Mesenchymal stem cell (in vitro differentiated cells and primary cell): ENCODE measurements around the gene CDSN.

Source experiments
- DNase-seq: peaks from one replicate; pipeline ENCODE4 v3.0.0-alpha.2; 2013
- H2AFZ ChIP-seq: one replicate; pipeline ENCODE4 v1.6.1; 2013; ENCODE audit warnings: low read depth, mild to moderate bottlenecking, control low read depth, inconsistent platforms, low read length, moderate library complexity
- H2AK5ac ChIP-seq: 2 replicates; pipeline ENCODE4 v1.6.1; 2013; ENCODE audit warnings: low read length, moderate library complexity, mild to moderate bottlenecking, inconsistent platforms; ENCODE audit not compliant: severe bottlenecking
- H2BK120ac ChIP-seq: one replicate; pipeline ENCODE4 v1.6.1; 2013; ENCODE audit warnings: low read depth, mild to moderate bottlenecking, inconsistent platforms, low read length, moderate library complexity
- H2BK12ac ChIP-seq, 2 experiments: one replicate each; pipeline ENCODE4 v1.6.1; 2013; ENCODE audit warnings: inconsistent platforms in 2 of 2, low read length in 2 of 2, mild to moderate bottlenecking in 2 of 2, moderate library complexity in 2 of 2, control low read depth in 1 of 2
- H2BK15ac ChIP-seq: one replicate; pipeline ENCODE4 v1.6.1; 2013; ENCODE audit warnings: mild to moderate bottlenecking, low read depth, inconsistent platforms; ENCODE audit not compliant: poor library complexity, severe bottlenecking
- H2BK5ac ChIP-seq: 2 replicates; pipeline ENCODE4 v1.6.1; 2013; ENCODE audit warnings: low read depth, mild to moderate bottlenecking, low read length, control low read depth, inconsistent platforms; ENCODE audit not compliant: poor library complexity, severe bottlenecking
- H3K14ac ChIP-seq, 2 experiments: one replicate each; pipeline ENCODE4 v1.6.1; 2013; ENCODE audit warnings: inconsistent platforms in 2 of 2, low read length in 2 of 2, control low read depth in 1 of 2, mild to moderate bottlenecking in 1 of 2, moderate library complexity in 1 of 2
- H3K18ac ChIP-seq, 2 experiments: one replicate each; pipeline ENCODE4 v1.6.1; 2013; ENCODE audit warnings: inconsistent platforms in 2 of 2, low read length in 2 of 2, control low read depth in 1 of 2, low read depth in 1 of 2, mild to moderate bottlenecking in 1 of 2
- H3K23ac ChIP-seq, 2 experiments: one replicate each; pipeline ENCODE4 v1.6.1; 2013; ENCODE audit warnings: inconsistent platforms in 2 of 2, low read length in 2 of 2, mild to moderate bottlenecking in 2 of 2, moderate library complexity in 2 of 2, control low read depth in 1 of 2
- H3K27ac ChIP-seq: 2 replicates; pipeline ENCODE4 v1.5.1; 2013; ENCODE audit warnings: mild to moderate bottlenecking, moderate library complexity, low read length, control low read depth, inconsistent platforms; ENCODE audit not compliant: poor library complexity, severe bottlenecking
- H3K27me3 ChIP-seq, 2 experiments: 2 replicates each; pipeline versions ENCODE4 v1.6.1 to v1.7.0; 2013; ENCODE audit warnings: low read length in 2 of 2, mild to moderate bottlenecking in 2 of 2, moderate library complexity in 2 of 2, control low read depth in 1 of 2, inconsistent platforms in 1 of 2; ENCODE audit not compliant: control insufficient read depth in 1 of 2, insufficient read depth in 1 of 2
- H3K36me3 ChIP-seq, 2 experiments: 2 replicates each; pipeline versions ENCODE4 v1.6.1 to v1.7.0; 2013; ENCODE audit warnings: low read length in 2 of 2, control low read depth in 1 of 2, inconsistent platforms in 1 of 2, low read depth in 1 of 2, mild to moderate bottlenecking in 1 of 2; ENCODE audit not compliant: insufficient read depth in 2 of 2, control insufficient read depth in 1 of 2
- H3K4ac ChIP-seq, 2 experiments: one replicate each; pipeline ENCODE4 v1.6.1; 2013; ENCODE audit warnings: inconsistent platforms in 2 of 2, low read length in 2 of 2, mild to moderate bottlenecking in 2 of 2, moderate library complexity in 2 of 2, control low read depth in 1 of 2, low read depth in 1 of 2
- H3K4me1 ChIP-seq: 2 replicates; pipeline ENCODE4 v1.6.1; 2013; ENCODE audit warnings: low read depth, low read length, control low read depth; ENCODE audit not compliant: control insufficient read depth, insufficient read depth
- H3K4me2 ChIP-seq: 2 replicates; pipeline ENCODE4 v1.6.1; 2013; ENCODE audit warnings: low read length, mild to moderate bottlenecking, inconsistent platforms; ENCODE audit not compliant: poor library complexity, severe bottlenecking
- H3K4me3 ChIP-seq, 2 experiments: 2 replicates each; pipeline versions ENCODE4 v1.5.1 to v1.7.0; 2013; ENCODE audit warnings: low read length in 2 of 2, mild to moderate bottlenecking in 2 of 2, control low read depth in 1 of 2, low read depth in 1 of 2; ENCODE audit not compliant: insufficient read depth in 1 of 2
- H3K79me1 ChIP-seq: replicated peaks from 2 replicates; pipeline ENCODE4 v1.6.1; 2013; ENCODE audit warnings: mild to moderate bottlenecking, control low read depth, low read length, inconsistent platforms; ENCODE audit not compliant: poor library complexity, severe bottlenecking
- H3K9ac ChIP-seq: 2 replicates; pipeline ENCODE4 v1.7.0; 2013; ENCODE audit warnings: mild to moderate bottlenecking, low read length, moderate library complexity
- H3K9me3 ChIP-seq: 2 replicates; pipeline ENCODE4 v1.7.0; 2013; ENCODE audit warnings: mild to moderate bottlenecking, low read length; ENCODE audit not compliant: control insufficient read depth
- H4K8ac ChIP-seq: one replicate; pipeline ENCODE4 v1.6.1; 2013; ENCODE audit warnings: inconsistent platforms, mild to moderate bottlenecking, low read length, moderate library complexity
- H4K91ac ChIP-seq: one replicate; pipeline ENCODE4 v1.6.1; 2013; ENCODE audit warnings: mild to moderate bottlenecking, low read length, inconsistent platforms
- WGBS: methylation state at CpG from one replicate; pipeline ENCODE4 v1.1.7; 2013; ENCODE audit warnings: mixed read lengths; 5-methylcytosine and 5-hydroxymethylcytosine counted together

CDSN gene

DNA sequence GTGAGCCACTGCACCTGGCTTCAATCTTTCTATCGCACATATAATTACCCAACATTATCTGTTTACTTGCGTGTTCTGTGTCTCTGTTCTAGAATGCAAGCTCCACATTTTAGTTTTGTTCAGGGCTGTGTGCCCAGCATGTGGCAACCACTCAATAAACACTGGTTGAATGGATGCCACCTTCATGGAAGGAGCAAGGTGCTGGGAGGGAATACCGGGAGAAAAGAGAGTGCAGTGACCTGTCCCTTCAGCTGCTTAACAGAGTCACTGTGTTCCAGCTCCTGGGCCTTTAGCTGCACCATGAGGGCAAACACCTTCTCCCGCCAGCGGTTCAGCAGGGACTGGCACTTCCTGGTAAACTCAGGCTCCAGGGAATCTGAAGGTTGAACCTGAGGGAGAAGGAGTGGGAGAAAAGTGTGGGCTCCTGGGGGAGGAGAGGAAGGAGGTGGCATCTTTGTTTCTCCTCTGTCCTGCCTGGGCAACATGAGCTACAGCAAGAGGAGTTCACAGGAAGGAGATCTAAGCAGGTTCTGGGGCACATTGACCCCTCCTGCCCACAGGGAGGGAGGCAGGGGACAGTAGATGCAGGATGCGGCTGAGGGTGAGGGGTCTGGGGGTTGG is 29.7 kb upstream of the CDSN start:
- H3K27ac ChIP-seq = no peak overlapping the region
- H3K14ac ChIP-seq = no peak overlapping the region
- H2BK120ac ChIP-seq = no peak overlapping the region
- no peak overlapping the region for H2BK12ac ChIP-seq
- H3K4ac ChIP-seq = no peak overlapping the region
- H3K18ac ChIP-seq = no peak overlapping the region
- no peaks in the 10 kb centered on the region for H3K9me3 ChIP-seq
- H3K4me3 ChIP-seq = no peak overlapping the region
- H2BK15ac ChIP-seq = no peak overlapping the region
- WGBS = 83% methylated on average over 6 of the region's 6 CpGs
- peaks cover 3% of the 10 kb centered on the region for H3K79me1 ChIP-seq
- H4K91ac ChIP-seq = no peak overlapping the region
- peaks cover 41 to 44% of the 10 kb centered on the region in 2 experiments for H3K36me3 ChIP-seq
- DNase-seq = no peak
- no peak overlapping the region for H3K4me2 ChIP-seq
- H2AK5ac ChIP-seq = no peak overlapping the region
- H4K8ac ChIP-seq = no peak overlapping the region
- peaks cover 12% of the 10 kb centered on the region for H3K4me1 ChIP-seq
- no peak overlapping the region for H3K23ac ChIP-seq
- no peak overlapping the region for H2BK5ac ChIP-seq
- no peak overlapping the region for H2AFZ ChIP-seq
- H3K27me3 ChIP-seq = no peaks in the 10 kb centered on the region
- no peak overlapping the region for H3K9ac ChIP-seq

DNA sequence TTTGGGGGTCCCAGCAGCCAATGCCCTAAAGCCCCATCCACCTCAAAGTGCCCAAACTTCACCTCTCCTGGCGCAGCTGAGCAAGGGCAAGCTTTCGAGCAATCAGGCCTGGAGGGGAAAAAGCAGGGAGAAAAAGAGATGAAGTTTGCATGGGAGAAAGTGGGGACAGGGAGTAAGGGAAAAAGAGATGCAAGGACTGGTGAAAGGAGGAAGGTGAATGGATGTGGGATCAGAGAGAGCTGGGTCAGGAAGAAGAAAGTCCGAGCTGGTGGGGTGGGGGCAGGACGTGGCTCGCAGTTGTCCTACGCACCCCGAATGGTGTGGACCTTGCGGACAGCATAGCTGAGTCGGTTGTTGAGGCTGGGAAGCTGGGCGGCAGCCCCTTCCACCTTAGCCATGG is 25.1 kb upstream of the CDSN start:
- Histone ChIP-seq H3K36me3 (peaks cover 35 to 37% of the 10 kb centered on the region in 2 experiments), H3K14ac (no peak overlapping the region), H3K4ac (no peak overlapping the region), H3K4me2 (no peak overlapping the region), H2AFZ (no peak overlapping the region), H3K23ac (no peak overlapping the region), H3K9ac (no peak overlapping the region), H3K79me1 (no peaks in the 10 kb centered on the region), H2AK5ac (no peak overlapping the region), H3K18ac (no peak overlapping the region), H3K4me3 (no peak overlapping the region), H3K9me3 (no peaks in the 10 kb centered on the region), H2BK15ac (no peak overlapping the region), H2BK12ac (no peak overlapping the region), H3K27ac (no peak overlapping the region), H2BK120ac (no peak overlapping the region), H2BK5ac (no peak overlapping the region), H3K27me3 (no peaks in the 10 kb centered on the region), H3K4me1 (peaks cover 14% of the 10 kb centered on the region), H4K91ac (no peak overlapping the region), H4K8ac (no peak overlapping the region)
- no peak for DNase-seq
- WGBS = 92% methylated on average over 10 of the region's 10 CpGs

DNA sequence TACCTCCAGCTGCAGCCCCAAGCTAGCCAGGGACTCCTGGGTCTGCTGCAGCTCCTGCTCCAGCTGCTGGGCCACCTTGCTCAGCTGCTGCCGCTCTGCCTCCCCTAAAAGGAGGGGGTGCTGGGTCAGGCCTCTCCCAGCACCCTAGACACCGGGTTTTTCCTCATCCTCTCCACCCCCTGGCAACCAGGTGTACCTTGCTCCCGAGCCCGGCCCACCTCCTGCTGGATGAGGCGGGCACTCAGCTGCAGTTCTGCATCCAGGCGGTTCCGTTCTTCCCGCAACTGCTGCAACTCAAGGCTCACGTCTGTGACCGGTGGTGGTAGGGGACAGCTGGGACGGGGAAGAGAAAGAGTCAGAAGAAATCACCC is 24.7 kb upstream of the CDSN start:
- no peak overlapping the region for H4K8ac ChIP-seq
- no peak overlapping the region for H2BK5ac ChIP-seq
- no peak overlapping the region for H3K4me2 ChIP-seq
- H2BK15ac ChIP-seq = no peak overlapping the region
- H3K23ac ChIP-seq = no peak overlapping the region
- no peak overlapping the region for H3K14ac ChIP-seq
- peaks cover 31 to 32% of the 10 kb centered on the region in 2 experiments for H3K36me3 ChIP-seq
- H3K4ac ChIP-seq = no peak overlapping the region
- no peak overlapping the region for H2AK5ac ChIP-seq
- WGBS = 73% methylated on average over 8 of the region's 11 CpGs
- H3K18ac ChIP-seq = no peak overlapping the region
- H2BK12ac ChIP-seq = no peak overlapping the region
- no peak overlapping the region for H4K91ac ChIP-seq
- H3K79me1 ChIP-seq = no peaks in the 10 kb centered on the region
- H3K27me3 ChIP-seq = no peaks in the 10 kb centered on the region
- H2AFZ ChIP-seq = no peak overlapping the region
- no peak for DNase-seq
- H3K4me3 ChIP-seq = no peak overlapping the region
- peaks cover 13% of the 10 kb centered on the region for H3K4me1 ChIP-seq
- no peak overlapping the region for H3K27ac ChIP-seq
- no peak overlapping the region for H2BK120ac ChIP-seq
- no peaks in the 10 kb centered on the region for H3K9me3 ChIP-seq
- no peak overlapping the region for H3K9ac ChIP-seq

DNA sequence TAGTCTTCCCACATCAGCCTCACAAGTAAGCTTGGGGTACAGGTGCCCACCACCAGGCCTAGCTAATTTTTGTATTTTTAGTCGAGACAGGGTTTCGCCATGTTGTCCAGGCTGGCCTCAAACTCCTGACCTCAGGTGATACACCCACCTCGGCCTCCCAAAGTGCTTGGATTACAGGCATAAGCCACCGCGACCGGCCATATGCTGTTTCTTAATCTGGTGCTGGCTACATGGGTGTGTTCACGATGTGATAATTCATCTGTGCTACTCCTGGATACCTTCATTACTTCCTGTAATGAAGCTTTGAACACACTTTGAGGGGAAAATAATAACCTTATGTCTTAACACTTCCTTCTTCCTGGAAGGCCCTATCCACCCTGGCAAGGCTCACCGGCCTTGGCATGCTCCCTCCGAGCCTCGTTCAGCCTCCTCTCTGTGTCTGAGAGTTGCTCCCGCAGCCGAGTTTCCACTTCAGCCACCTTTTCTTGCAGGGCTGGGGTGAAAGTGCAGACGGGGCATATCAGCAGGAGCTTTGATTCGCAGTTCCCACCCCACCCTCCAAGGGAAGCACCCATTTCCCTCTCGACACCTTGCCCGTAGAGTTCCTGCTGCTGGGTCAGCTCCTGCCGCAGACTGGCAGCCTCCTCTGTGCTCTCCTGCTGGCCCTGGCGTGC is 24.2 kb upstream of the CDSN start:
- Histone ChIP-seq H4K91ac (no peak overlapping the region), H3K4me3 (no peak overlapping the region), H3K9me3 (no peaks in the 10 kb centered on the region), H3K27ac (no peak overlapping the region), H3K4me1 (peaks cover 17% of the 10 kb centered on the region), H3K36me3 (peaks cover 25 to 28% of the 10 kb centered on the region in 2 experiments), H3K9ac (no peak overlapping the region), H3K4me2 (no peak overlapping the region), H3K79me1 (no peaks in the 10 kb centered on the region), H2BK12ac (no peak overlapping the region), H3K23ac (no peak overlapping the region), H3K14ac (no peak overlapping the region), H2BK120ac (no peak overlapping the region), H2AFZ (no peak overlapping the region), H3K18ac (no peak overlapping the region), H2BK5ac (no peak overlapping the region), H3K4ac (no peak overlapping the region), H2BK15ac (no peak overlapping the region), H2AK5ac (no peak overlapping the region), H4K8ac (no peak overlapping the region), H3K27me3 (peaks cover 0 to 2% of the 10 kb centered on the region in 2 experiments)
- DNase-seq = no peak
- 95% methylated on average over 18 of the region's 18 CpGs for WGBS
